ENCODE results near the gene ID1. TPM values are rescaled to one million over a fixed set of nuclear protein-coding genes. Genes with fewer than 3 reads are reported as not detected.
A peak's percentile ranks its signal among the peaks of the same experiment; 100 is the strongest.

The ID1 gene, protein sequence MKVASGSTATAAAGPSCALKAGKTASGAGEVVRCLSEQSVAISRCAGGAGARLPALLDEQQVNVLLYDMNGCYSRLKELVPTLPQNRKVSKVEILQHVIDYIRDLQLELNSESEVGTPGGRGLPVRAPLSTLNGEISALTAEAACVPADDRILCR
- total RNA-seq, result under 1 TPM; 0.42 to 0.50 TPM

- no peaks in the 10 kb centered on the region for H3K36me3 Mint-ChIP-seq (ENCODE audit: low read depth)
- peaks cover 50% of the 10 kb centered on the region for H3K27me3 Mint-ChIP-seq (ENCODE audit: low read depth)
- H3K4me1 Mint-ChIP-seq (ENCODE audit: low read depth), result peaks cover 33% of the 10 kb centered on the region
- no peaks in the 10 kb centered on the region for H3K9me3 Mint-ChIP-seq (ENCODE audit: insufficient read depth)
- peak within 1 kb of the TSS; percentile 81 for H3K4me3 Mint-ChIP-seq
- ChIA-PET POLR2A (interaction anchor here (0.6 to 2.6 kb wide), 5 partner anchors 19 to 72 kb away, joined by 3 to 26 read pairs (median 4); no protein-coding TSS in a partner anchor), CTCF (interaction anchor here (0.9 to 19.4 kb wide), 6 partner anchors 7 to 119 kb away, joined by 3 to 901 read pairs (median 7); no protein-coding TSS in a partner anchor)
- DNase-seq, result peak; percentile 92
- H3K27ac Mint-ChIP-seq, result peak within 1 kb of the TSS; percentile 72
- ATAC-seq, result peak; percentile 94
Measured at GRCh38 chr20:31605031-31605901, at the start of gene ID1. Gene ID1 (plus strand): TSS chr20:31605289. CDS start chr20:31605388, 99 bp downstream.

DNA sequence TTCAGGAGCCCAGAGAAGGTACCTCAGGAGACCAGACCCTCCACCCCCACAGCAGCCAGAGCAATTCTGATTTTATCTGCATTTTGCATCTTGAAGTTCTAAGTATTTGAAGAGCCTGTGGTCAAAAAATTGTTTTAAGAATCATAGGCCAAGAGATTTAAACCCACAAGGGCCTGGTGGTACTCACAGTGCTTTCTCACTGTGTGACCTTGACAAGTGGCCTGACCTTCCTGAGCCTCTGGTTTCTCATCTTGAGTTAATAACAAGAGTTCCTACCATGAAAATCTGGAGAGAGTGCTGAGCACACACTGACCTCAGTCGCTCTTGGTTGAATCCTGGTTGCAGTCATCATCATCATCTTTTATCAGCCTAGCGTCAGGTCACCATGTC, 45.4 kb upstream of the ID1 start:
- CTCF ChIA-PET, result interaction anchor here (0.7 to 23.7 kb wide), 15 partner anchors 8 to 169 kb away, joined by 3 to 901 read pairs (median 14); partner anchors contain the start of gene ID1
- Mint-ChIP-seq H3K4me1 (ENCODE audit: low read depth) (peaks cover 24% of the 10 kb centered on the region), H3K9me3 (ENCODE audit: insufficient read depth) (no peaks in the 10 kb centered on the region), H3K27ac (peak overlapping the region; percentile 78), H3K4me3 (no peak overlapping the region), H3K27me3 (ENCODE audit: low read depth) (no peaks in the 10 kb centered on the region), H3K36me3 (ENCODE audit: low read depth) (peaks cover 65% of the 10 kb centered on the region)
- ATAC-seq (peak; percentile 11), DNase-seq (no peak)
- POLR2A ChIA-PET, result interaction anchor here (1.0 kb wide), 1 partner anchor 13 kb away, joined by 3 read pairs; no protein-coding TSS in a partner anchor

DNA sequence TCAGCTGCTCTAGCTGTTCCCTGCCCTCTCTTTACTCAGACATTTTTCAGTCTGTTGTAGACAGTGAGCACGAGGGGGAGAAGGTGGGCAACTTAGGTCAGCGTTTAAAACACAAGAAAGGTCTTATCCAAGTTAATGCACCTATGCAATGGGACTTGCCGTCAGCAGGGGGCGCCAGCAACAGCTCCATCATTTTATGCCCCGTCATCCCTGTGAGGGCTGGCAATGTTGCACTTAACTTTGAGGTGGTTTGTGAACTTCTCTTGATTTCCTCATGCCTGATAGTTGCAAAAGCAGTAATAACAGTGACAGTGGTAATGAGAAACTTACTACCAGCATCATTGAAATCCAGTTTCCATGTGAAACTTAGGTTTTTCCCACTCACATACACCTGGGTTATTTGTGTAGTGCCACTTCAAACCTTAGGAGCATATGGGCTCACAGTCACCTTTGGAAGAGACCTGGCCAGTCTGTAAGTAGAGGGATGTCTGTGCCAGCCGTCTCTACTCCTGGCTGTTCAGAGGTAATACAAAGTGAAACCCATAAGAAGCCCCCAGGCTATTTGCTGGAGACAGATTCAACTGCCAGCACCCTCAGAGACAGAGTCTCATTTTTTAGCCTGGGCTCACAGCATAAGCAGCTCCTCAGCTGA, 44.9 kb upstream of the ID1 start:
- peaks cover 61% of the 10 kb centered on the region for H3K36me3 Mint-ChIP-seq (ENCODE audit: low read depth)
- H3K4me3 Mint-ChIP-seq, result no peak overlapping the region
- no peaks in the 10 kb centered on the region for H3K9me3 Mint-ChIP-seq (ENCODE audit: insufficient read depth)
- H3K27ac Mint-ChIP-seq, result peak overlapping the region; percentile 78
- H3K4me1 Mint-ChIP-seq (ENCODE audit: low read depth), result peaks cover 24% of the 10 kb centered on the region
- ChIA-PET CTCF (interaction anchor here (0.7 to 23.7 kb wide), 18 partner anchors 9 to 168 kb away, joined by 3 to 901 read pairs (median 10); partner anchors contain the start of gene ID1), POLR2A (interaction anchor here (1.0 kb wide), 1 partner anchor 13 kb away, joined by 3 read pairs; no protein-coding TSS in a partner anchor)
- ATAC-seq (peak; percentile 71), DNase-seq (peak; percentile 85)
- H3K27me3 Mint-ChIP-seq (ENCODE audit: low read depth), result no peaks in the 10 kb centered on the region

- CTCF ChIA-PET, result interaction anchor here (0.9 to 23.7 kb wide), 20 partner anchors 9 to 163 kb away, joined by 3 to 901 read pairs (median 8); partner anchors contain the start of gene ID1
- Mint-ChIP-seq H3K27ac (no peak overlapping the region), H3K4me1 (ENCODE audit: low read depth) (peaks cover 28% of the 10 kb centered on the region), H3K36me3 (ENCODE audit: low read depth) (peaks cover 63% of the 10 kb centered on the region), H3K4me3 (no peak overlapping the region), H3K9me3 (ENCODE audit: insufficient read depth) (no peaks in the 10 kb centered on the region), H3K27me3 (ENCODE audit: low read depth) (no peaks in the 10 kb centered on the region)
- ATAC-seq (no peak), DNase-seq (no peak)
- POLR2A ChIA-PET, result interaction anchor here (0.7 to 1.2 kb wide), 3 partner anchors 14 to 162 kb away, joined by 3 to 4 read pairs (median 3); a partner anchor contains a TSS
Measured at GRCh38 chr20:31560746-31561598, 44.1 kb upstream of the ID1 start.

DNA sequence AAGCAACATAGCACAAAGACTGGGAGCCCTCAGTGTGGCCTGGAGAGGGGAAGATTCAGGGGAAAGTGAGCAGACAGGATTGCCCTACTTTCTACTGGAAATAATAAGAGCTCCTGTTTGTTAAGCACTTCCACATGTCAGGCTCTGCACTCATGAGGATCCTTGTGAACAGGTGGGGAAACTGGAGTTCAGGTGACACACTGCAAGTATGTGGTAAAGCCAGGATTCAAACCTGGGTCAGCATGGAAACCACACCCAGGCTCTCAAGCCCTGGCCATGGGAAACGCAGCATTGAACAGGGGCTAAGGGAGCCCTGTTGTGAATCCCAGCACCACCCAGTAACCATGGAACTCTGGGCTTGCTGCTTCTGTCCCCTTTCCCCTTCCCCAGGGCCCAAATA, 42.8 kb upstream of the ID1 start:
- ATAC-seq (no peak), DNase-seq (no peak)
- Mint-ChIP-seq H3K9me3 (ENCODE audit: insufficient read depth) (no peaks in the 10 kb centered on the region), H3K4me1 (ENCODE audit: low read depth) (peaks cover 31% of the 10 kb centered on the region), H3K27ac (no peak overlapping the region), H3K36me3 (ENCODE audit: low read depth) (peaks cover 58% of the 10 kb centered on the region), H3K27me3 (ENCODE audit: low read depth) (no peaks in the 10 kb centered on the region), H3K4me3 (no peak overlapping the region)
- POLR2A ChIA-PET, result interaction anchor here (0.9 kb wide), 1 partner anchor 41 kb away, joined by 4 read pairs; no protein-coding TSS in a partner anchor
- CTCF ChIA-PET, result interaction anchor here (0.6 to 23.7 kb wide), 21 partner anchors 8 to 169 kb away, joined by 3 to 901 read pairs (median 6); partner anchors contain the start of gene ID1

GRCh38 chr20:31564284-31564683, 40.8 kb upstream of the ID1 start:
- Mint-ChIP-seq H3K4me3 (no peak overlapping the region), H3K27me3 (ENCODE audit: low read depth) (no peaks in the 10 kb centered on the region), H3K27ac (no peak overlapping the region), H3K36me3 (ENCODE audit: low read depth) (peaks cover 49% of the 10 kb centered on the region), H3K4me1 (ENCODE audit: low read depth) (peaks cover 28% of the 10 kb centered on the region), H3K9me3 (ENCODE audit: insufficient read depth) (no peaks in the 10 kb centered on the region)
- ChIA-PET CTCF (interaction anchor here (2.7 to 23.7 kb wide), 5 partner anchors 8 to 160 kb away, joined by 11 to 901 read pairs (median 37); partner anchors contain the start of gene ID1), POLR2A (interaction anchor here (0.7 kb wide), 1 partner anchor 13 kb away, joined by 6 read pairs; no protein-coding TSS in a partner anchor)
- DNase-seq (no peak), ATAC-seq (no peak)

DNA sequence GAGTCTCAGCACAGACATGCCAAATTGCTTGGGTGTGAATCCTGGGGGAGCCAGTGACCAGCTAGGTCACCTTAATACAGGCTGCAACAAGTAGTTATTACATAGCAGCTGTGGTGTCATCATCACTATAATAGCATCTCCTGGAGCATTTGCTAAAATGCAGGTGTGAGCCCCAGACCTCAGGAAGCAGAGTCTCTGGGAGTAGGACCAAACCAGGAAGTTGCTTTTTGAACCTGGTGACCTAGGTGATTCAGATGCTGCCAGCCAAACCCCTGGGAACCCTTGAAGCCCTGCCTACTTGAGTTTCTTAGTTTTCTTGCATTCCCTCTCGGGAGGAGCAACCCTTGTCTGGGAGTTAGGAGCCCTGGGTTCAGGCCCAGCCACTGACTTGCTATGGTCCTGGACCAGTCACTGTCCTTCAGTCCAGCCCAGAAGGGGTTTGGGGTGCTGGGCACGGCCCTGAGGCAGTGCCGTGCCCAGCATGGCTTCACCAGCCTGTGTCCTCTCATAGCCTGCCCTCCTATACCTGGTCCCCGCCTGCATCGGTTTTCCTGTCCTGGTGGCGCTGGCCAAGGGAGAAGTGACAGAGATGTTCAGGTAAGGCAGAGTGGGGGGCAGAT, 39.3 kb upstream of the ID1 start:
- CTCF ChIA-PET, result interaction anchor here (1.9 to 23.7 kb wide), 3 partner anchors 8 to 158 kb away, joined by 4 to 901 read pairs (median 130); partner anchors contain the start of gene ID1
- ATAC-seq (no peak), DNase-seq (no peak)
- Mint-ChIP-seq H3K4me3 (no peak overlapping the region), H3K36me3 (ENCODE audit: low read depth) (peaks cover 44% of the 10 kb centered on the region), H3K4me1 (ENCODE audit: low read depth) (peaks cover 13% of the 10 kb centered on the region), H3K9me3 (ENCODE audit: insufficient read depth) (no peaks in the 10 kb centered on the region), H3K27ac (no peak overlapping the region), H3K27me3 (ENCODE audit: low read depth) (no peaks in the 10 kb centered on the region)
- POLR2A ChIA-PET, result interaction anchor here (1.0 to 1.1 kb wide), 2 partner anchors 37 to 45 kb away, joined by 3 read pairs; no protein-coding TSS in a partner anchor

- Mint-ChIP-seq H3K36me3 (ENCODE audit: low read depth) (peaks cover 40% of the 10 kb centered on the region), H3K27ac (no peak overlapping the region), H3K27me3 (ENCODE audit: low read depth) (no peaks in the 10 kb centered on the region), H3K4me3 (no peak overlapping the region), H3K4me1 (ENCODE audit: low read depth) (peaks cover 13% of the 10 kb centered on the region), H3K9me3 (ENCODE audit: insufficient read depth) (no peaks in the 10 kb centered on the region)
- CTCF ChIA-PET, result interaction anchor here (1.9 to 23.7 kb wide), 4 partner anchors 9 to 158 kb away, joined by 4 to 901 read pairs (median 70); partner anchors contain the start of gene ID1
- POLR2A ChIA-PET, result interaction anchor here (1.0 to 1.1 kb wide), 2 partner anchors 37 to 45 kb away, joined by 3 read pairs; no protein-coding TSS in a partner anchor
- DNase-seq (no peak), ATAC-seq (no peak)
Measured at GRCh38 chr20:31566319-31566657, 38.8 kb upstream of the ID1 start.

GRCh38 chr20:31566658-31567379, 38.3 kb upstream of the ID1 start:
- no peaks in the 10 kb centered on the region for H3K9me3 Mint-ChIP-seq (ENCODE audit: insufficient read depth)
- H3K4me3 Mint-ChIP-seq, result no peak overlapping the region
- CTCF ChIA-PET, result interaction anchor here (1.9 to 23.7 kb wide), 4 partner anchors 9 to 157 kb away, joined by 4 to 901 read pairs (median 70); partner anchors contain the start of gene ID1
- POLR2A ChIA-PET, result interaction anchor here (1.0 to 1.2 kb wide), 3 partner anchors 36 to 51 kb away, joined by 3 read pairs; no protein-coding TSS in a partner anchor
- DNase-seq, result no peak
- H3K27ac Mint-ChIP-seq, result no peak overlapping the region
- H3K36me3 Mint-ChIP-seq (ENCODE audit: low read depth), result peaks cover 35% of the 10 kb centered on the region
- no peaks in the 10 kb centered on the region for H3K27me3 Mint-ChIP-seq (ENCODE audit: low read depth)
- peaks cover 13% of the 10 kb centered on the region for H3K4me1 Mint-ChIP-seq (ENCODE audit: low read depth)
- ATAC-seq, result no peak
